Fibroblast of upper back skin (primary cell): ENCODE results near the gene AADACL3.
"Not testable (repeated sequence)": the region's sequence is repeated elsewhere in the genome, so short reads cannot be mapped to it uniquely, and the experiment has no call there.

ENCODE experiments used
- DNase-seq: peaks from one replicate; pipeline ENCODE4 v3.0.0-alpha.2; 2013

Gene AADACL3

GRCh38 chr1:12714710-12715475 lies 1.0 kb upstream of the AADACL3 start:
- no peak for DNase-seq

GRCh38 chr1:12717301-12717838 lies 1.5 kb downstream of the AADACL3 start:
- DNase-seq: no peak

DNA sequence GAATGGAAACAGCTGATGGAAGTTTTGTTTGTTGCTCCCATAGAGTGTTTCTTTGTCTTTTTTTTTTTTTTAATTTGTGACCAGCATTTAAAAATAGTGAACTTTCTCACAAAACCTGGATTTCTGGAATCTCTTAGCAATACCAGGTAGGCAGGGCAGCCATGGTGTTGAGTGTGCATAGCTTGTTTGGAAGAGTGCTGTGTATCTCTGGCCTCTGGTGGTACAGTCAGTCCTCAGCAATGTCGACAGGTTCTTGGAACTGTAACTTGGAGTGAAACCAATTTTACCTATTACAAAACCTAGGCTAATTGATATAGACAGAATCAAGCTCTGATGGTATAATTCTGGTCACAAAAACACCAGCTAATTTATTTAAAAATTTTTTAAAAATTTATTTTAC lies 6.7 kb downstream of the AADACL3 start:
- DNase-seq: no peak

- no peak for DNase-seq
These were observed 12.5 kb downstream of the AADACL3 start for GRCh38 chr1:12728391-12728790.

DNA sequence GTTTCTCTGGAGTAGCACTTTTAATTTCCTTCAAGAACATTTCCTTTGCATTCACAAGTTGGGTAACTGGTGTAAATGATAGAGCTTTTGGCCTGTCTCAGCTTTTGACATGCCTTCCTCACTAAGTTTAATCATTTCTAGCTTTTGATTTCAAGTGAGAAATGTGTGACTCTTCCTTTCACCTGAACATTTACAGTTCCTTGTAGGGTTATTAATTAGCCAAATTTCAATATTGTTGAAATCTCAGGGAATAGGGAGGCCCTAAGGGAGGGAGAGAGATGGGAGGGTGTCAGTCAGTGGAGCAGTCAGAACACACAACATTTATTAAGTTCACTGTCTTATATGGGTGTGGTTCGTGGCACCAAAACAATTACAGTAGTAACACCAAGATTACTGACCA lies 14.2 kb downstream of the AADACL3 start:
- DNase-seq: no peak

- DNase-seq: not testable (repeated sequence)
These were observed 15.2 kb downstream of the AADACL3 start for GRCh38 chr1:12731084-12731483.

DNA sequence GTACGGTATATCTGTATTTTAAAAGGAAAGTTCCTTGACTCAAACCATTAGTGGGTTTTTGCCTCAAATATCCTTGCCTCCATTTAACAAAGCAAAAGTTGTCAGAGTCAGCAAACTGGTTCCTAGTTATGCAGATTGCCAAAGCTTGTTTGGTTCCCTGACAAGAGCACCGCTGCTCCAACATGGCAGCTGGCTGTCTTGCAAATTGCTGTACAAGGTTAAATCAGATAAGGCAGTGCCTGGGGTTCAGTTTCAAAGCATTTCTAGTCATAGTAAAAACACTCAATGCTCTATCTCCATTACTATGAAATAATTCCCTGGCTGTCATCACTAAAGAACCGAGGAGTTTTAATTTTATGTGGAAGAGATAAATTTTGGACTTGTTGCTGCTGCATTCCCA lies 18.7 kb downstream of the AADACL3 start:
- DNase-seq: no peak

DNA sequence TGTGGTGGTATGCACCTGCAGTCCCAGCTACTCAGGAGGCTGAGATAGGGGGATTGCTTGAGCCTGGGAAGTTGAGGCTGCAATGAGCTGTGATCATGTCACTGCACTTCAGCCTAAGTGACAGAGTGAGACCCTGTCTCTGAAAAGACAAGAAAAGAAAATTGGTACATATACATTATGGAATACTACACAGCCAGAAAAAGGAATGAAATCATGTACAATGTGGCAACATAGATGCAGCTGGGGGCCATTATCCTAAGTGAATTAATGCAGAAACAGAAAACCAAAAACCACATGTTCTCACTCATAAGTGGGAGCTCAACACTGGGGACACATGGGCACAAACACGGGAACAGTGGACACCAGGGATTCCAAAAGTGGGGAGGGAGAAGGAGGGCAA lies 23.0 kb downstream of the AADACL3 start:
- no peak for DNase-seq

DNA sequence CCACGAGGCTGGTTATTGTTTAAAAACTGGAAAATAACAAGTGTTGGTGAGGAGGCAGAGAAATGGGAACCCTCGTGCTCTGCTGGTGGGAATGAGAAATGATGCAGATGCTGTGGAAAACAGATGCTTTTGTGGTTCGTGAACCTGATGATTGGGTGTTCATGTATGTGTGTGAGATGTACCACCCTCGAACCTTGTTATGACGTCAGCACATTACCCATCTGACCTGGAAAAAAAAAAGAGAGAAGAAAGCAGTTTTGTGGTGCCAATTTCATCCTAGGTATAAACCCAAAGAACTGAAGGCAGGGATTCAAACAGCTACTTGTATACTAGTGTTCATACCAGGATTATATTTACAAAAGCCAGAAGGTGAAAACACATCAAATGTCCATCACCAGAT lies 23.7 kb downstream of the AADACL3 start:
- DNase-seq: no peak

DNA sequence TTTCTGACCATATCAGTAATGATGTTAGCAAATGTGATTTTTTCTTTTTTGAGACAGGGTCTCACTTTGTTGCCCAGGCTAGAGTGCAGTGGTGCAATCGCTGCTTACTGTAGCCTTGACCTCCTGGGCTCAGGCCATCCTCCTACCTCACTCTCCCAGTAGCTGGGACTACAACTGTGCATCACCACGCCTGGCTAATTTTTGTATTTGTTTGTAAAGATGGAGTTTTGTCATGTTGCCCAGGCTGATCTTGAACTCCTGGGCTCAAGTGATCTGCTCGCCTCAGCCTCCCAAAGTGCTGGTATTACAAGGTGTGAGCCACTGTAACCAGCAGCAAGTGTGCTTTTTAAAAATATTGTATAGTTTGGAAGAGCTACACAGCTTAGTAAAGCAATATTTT lies 26.0 kb downstream of the AADACL3 start:
- DNase-seq: no peak

DNA sequence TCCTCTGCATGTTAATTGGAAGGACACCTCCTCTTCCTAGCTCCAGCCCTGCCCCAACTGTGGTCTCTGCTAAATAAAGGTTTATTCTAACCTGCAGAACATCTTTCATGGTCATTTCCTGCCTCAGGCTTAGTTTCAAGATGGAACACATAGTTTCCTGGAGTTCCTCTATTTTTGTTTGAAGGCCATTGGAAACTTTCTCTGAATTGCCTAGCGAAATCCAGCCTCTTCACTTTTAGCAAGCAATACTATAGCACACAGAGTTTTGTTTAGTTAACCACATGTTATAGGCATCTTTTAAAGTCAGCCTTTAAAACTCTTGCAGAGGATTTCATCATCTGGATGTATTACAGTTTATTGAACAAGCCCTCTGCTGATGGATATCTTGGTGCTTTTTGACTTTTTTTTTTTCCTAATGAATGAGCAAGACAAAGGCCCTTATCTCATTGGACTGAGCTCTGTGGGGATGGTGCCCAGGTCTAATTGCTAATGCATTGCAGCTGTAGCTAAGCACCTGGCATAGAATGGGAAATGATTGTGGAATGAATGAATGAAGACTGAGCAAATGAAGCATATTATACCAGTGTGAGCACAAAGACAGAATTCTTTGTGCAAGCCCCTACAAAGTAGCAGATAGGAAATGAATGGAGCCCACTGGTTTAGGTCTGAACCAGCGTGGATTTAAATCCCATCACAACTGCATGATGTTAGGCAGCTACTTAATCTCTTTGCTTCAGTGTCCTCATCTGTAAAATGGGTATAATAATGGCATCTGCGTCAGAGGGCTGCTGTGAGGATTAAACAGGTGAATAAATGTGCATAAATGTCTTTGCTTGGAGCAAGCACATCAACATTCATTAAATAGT lies 29.4 kb downstream of the AADACL3 start:
- peak; percentile 62 for DNase-seq

DNA sequence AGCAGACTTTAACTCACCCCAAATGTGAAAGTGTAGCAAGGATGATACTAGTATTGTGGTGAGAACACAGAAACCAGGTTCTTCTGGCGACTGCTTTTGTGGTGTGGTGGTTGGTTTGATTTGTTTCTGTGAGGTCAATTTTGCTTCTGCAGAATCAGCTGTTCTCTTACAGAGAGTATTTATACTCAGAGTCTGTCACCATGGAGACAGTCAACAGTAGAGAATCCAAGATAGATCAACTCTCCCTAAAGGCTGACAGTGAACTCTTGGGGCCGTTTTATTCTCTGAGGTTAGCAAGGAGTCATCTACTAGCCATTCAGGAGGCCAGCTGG lies 30.0 kb downstream of the AADACL3 start, which contains the start of gene CFAP107:
Gene CFAP107, plus strand, starts transcription at position 209 of the 332 bp plus-strand sequence. CDS start 231 bp downstream, outside the sequence.
- peak; percentile 25 for DNase-seq

DNA sequence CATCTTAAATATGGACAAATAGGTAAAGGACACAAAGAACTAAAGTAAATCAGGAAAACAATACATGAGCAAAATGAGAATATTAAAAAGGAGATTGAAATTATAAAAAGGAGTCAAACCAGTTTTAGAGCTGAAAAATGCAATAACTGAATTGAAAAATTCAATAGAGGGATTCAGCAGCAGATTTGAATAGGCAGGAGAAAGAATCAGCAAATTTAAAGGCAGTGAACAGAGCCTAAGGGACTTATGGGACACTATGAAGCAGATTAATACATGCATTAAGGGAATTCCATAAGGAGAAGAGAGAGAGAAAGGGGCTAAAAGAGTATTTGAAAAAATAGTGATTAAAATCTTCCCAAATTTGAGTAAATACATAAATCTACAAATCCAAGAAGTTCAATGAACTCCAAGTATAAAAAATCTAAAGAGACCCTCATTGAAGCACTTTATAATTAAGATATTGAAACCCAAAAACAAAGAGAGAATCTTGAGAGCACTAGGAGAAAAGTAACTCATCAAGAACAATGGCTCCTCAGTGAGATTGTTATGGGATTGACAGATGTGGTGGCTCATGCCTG lies 33.0 kb downstream of the AADACL3 start:
- no peak for DNase-seq

DNA sequence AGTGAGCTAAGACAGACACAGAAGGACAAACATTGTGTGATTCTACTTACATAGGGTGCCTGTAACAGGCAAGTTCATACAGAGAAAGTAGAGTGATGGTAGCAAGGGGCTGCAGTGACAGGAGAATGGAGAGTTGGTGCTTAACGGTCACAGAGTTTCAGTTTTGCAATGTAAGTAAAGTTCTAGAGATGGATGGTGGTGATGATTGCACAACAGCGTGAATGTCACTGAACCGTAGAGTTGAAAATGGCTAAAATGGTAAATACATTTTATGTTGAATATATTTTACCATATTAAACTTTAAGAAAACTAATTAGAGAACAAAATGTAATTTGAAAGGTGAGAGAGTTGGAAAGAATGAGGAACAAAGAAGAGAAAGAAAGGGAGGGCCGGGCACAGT lies 38.8 kb downstream of the AADACL3 start:
- DNase-seq: no peak

GRCh38 chr1:12756273-12756672 lies 40.4 kb downstream of the AADACL3 start:
- no peak for DNase-seq

DNA sequence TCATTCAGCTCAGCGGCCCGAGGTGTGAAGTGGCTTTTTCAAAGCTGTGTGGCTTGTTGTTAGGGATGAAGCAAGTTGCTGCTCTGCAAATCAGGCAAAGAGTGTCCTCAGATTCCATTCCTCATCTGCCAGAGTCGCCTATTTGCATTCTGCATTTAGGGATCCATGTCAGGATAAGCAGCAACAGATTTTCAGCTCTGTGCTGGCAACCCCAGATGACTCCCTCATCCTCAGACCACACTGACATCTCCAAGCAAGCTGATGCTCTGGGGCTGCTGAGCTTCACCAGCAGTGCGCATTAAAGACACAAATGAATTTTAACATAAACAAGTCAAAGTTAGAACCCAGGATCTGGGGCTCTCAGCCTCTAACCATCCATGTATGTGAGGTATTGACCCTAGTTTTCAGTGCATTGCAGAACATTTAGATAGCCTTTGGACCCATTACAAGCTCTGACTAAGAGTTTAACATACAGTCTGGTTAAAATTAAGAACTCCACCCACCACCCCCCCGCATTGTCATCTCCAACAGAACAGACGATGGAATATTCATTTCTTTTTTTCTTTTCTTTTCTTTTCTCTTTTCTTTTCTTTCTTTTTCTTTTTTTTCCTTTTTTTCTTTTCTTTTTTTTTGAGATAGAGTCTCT lies 41.0 kb downstream of the AADACL3 start:
- DNase-seq: no peak

GRCh38 chr1:12757836-12758235 lies 41.9 kb downstream of the AADACL3 start:
- no peak for DNase-seq

GRCh38 chr1:12760256-12760795 lies 44.4 kb downstream of the AADACL3 start:
- DNase-seq: no peak

DNA sequence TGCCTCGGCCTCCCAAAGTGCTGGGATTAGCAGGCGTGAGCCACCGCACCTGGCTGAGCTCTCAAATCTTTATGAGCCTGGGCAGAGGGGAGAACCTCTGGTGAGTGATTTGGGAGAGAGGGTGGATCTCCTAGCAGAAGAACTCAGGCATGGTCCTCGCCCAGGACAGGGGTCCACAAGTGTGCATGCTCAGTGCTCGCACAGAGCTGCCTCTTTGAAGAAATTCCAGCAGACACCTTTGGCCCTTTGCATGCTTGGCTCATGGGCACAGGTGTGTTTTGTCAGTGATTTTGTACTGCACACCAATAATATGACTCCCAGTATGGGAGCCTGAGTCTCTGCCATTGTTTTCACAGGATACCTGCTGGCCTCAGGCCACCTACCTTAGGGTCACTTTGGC lies 45.9 kb downstream of the AADACL3 start:
- DNase-seq: no peak

- no peak for DNase-seq
These were observed 46.9 kb downstream of the AADACL3 start for GRCh38 chr1:12762766-12763165.

GRCh38 chr1:12763479-12763878 lies 47.6 kb downstream of the AADACL3 start:
- DNase-seq: no peak

DNA sequence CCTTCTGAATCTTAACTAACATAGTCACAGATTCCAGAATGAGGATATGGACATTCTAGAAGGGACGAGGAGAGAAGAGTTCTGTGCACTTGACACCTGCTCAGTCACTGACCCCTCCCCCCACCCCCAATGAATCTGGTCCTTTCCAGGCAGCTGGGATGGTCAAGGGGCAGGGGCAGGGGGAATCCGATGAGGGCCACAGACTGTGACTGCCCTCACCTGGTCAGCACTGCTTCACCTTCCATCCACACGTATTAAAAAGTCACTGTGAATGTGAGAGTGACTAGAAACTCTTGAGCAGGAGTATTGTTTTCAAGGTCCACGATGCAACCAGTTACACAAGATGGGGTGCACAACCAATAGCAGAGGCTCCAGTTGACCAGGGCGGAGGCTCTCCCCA lies 48.1 kb downstream of the AADACL3 start:
- DNase-seq: no peak

DNA sequence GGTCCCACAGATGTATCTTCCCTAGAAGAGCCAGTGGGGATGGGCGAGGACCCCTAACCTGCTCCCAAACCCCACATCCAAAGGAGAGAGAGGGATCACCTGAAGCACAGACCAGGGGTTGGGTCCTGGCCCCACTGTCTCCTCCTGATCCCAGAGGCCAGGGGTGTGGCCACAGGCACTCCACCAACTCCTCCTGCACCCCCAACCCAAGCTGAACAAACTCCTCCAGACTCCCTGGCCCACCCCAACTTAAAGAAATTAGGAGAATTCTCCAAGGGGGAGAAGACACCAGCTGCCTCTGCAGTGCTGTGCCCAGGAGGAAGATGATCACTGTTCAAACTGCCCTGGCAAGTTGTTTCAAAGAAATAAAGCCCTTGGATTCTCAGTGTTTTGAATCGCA lies 53.1 kb downstream of the AADACL3 start:
- no peak for DNase-seq
